GM18505 (cell line): ENCODE data around the gene TCP11.

Experiments
- ATAC-seq: cut with Tn5 transposase; IDR thresholded peaks from one replicate; pipeline ENCODE4 v1.9.1; 2021; ENCODE audit not compliant: unreplicated experiment
- POLR2A ChIP-seq: IDR thresholded peaks from 4 replicates; pipeline ENCODE4 v1.6.1; 2011; ENCODE audit warnings: borderline replicate concordance; ENCODE audit not compliant: insufficient read depth, insufficient read length; ENCODE audit errors: extremely low read depth

The TCP11 gene

DNA sequence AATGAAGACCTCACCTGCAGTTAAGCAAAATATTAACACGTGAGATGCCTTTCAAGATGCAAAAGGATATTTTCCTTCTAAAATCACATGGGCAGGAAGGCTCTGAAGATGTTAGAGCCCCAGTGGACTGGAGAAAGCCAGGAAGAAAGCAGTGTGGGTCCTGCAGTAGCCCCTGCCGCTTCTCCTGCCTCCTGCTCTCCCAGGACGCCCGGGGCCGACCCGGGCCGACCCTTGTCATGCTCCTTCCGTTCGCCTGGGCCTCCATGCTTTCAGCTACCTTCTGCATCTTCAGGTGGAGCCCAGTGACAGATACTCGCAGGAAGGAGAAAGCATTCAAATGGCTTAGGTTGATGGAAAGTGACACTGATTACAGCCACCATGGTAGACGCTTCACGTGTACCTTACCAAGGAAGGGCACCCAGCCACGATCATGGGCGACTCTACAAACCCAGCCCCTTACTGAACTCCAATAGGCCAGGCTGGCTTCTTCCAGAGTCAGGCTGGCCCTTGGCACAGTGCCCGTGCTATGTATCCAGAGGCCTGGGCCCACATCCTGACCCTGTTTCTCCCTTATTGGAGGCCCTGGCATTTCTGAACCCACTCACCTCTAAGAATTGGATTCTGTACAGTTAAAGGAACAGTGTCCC, 69.0 kb downstream of the TCP11 start:
- no peak for ATAC-seq
- TF ChIP-seq POLR2A, result no peak

DNA sequence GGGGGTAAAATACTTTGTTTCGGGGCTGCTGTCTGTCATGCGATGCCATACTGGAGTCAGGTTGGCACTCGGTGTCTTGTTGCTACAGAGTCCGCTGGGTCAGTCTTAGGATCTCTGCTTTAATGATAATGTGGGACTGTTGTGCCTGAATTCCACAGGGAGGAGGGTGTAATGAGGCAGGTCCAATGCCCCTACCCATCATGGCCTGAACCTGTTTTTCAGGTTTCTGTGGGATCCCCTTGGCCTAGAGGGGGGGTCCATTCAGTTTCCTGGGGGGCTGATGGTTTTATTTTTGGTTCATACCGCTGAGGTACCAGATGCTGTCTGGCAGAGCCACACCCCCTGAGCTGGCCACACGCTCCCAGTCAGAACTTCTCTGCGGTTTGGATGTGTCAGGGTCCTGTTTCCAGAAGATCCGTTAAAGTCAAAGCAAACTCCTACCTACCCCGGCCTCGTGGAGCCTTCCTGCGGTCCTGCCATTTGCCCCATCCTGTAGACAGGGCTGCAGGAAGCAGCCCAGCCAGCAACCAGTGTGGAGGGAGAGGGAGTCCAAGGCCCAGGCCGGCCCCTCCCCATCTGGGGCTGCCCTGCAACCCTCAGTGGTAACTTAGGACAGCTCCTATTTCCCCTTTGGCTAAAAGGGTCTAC, 69.7 kb downstream of the TCP11 start:
- no peak for ATAC-seq
- no peak for TF ChIP-seq POLR2A

DNA sequence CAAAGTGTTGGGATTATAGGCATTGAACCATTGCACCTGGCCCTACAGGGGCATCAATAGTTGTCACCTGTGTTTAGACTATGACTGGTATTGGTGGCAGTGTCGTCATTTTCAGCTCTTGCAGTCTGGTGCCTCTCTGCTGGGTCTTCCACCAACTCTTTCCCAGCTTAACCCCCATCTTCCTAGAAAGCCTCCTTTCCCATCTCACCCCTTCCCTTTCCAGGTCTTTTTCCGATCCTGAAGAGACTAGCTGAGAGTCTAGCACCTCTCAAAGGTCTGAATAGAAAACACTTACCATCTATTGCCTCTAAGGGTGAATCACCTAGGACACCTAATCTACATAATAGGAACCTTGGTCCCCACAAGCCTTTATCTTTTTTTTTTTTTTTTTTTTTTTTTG, 71.0 kb downstream of the TCP11 start:
- ATAC-seq, result no peak
- TF ChIP-seq POLR2A, result no peak

DNA sequence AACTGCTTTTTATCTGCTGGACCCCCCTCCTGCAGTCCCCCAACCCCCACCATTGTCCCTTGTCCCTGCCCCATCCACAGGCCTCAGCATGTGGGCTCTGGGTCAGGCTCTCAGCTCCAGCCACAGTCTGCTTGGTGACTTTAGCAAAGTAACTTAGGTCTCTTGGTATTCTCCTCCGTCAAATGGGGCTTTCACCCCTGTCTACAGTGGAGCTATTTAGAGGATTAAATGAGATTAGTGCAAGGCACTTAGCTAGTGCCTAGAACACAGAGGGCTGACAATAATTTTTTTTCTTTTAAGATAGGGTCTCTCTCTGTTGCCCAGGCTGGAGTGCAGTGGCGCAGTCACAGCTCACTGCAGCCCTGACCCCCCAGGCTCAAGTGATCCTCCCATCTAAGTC, 71.9 kb downstream of the TCP11 start:
- ATAC-seq, result no peak
- no peak for TF ChIP-seq POLR2A

GRCh38 chr6:35068644-35069043, 72.5 kb downstream of the TCP11 start:
- TF ChIP-seq POLR2A, result no peak
- ATAC-seq, result no peak

DNA sequence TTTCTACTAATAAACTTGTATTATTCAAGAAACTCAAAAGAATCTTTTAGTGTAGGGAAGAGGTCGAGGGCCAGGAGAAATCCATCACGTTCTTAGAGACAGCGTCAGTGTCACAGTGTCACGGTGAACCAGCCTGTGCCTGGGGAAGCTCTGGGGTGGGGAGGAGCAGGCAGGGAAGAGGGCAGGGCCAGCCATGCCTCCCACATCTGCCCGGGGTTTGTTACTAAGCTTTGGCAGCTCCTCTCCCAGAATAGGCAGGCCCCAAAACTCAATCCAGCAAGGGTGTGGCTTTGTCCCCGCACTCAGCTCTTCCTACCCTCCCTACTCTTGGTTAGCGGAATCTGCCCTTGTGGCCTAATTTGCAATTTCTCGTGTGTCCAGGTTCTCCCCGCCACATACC, 72.9 kb downstream of the TCP11 start:
- ATAC-seq, result no peak
- TF ChIP-seq POLR2A, result no peak
